Upper lobe of left lung (tissue), 6 donors: ENCODE measurements around the gene LAMB4. TPM values are rescaled to one million over a fixed set of nuclear protein-coding genes. Genes with fewer than 3 reads are reported as not detected.

ENCODE experiments used
- ATAC-seq, 2 donors: fragments of 200-7000 bp; cut with Tn5 transposase; one replicate each; pipeline ENCODE4 v1.9.1; 2022; ENCODE audit warnings: mild to moderate bottlenecking in 2 of 2, moderate library complexity in 2 of 2; ENCODE audit not compliant: low FRiP score in 2 of 2
- DNase-seq, 2 donors: peaks; one replicate each; pipeline ENCODE4 v3.0.0-alpha.2; 2019 to 2020
- H3K27ac ChIP-seq, 4 donors: fragments of 200-600 bp; sonication (generic); one replicate each; pipeline ENCODE4 v1.5.1; 2016 to 2019
- H3K27me3 ChIP-seq, 4 donors: fragments of 200-600 bp; sonication (generic); one replicate each; pipeline ENCODE4 v1.5.1; 2017 to 2019
- H3K36me3 ChIP-seq, 4 donors: fragments of 200-600 bp; sonication (generic); one replicate each; pipeline ENCODE4 v1.5.1; 2016 to 2019
- H3K4me1 ChIP-seq, 4 donors: fragments of 200-600 bp; sonication (generic); one replicate each; pipeline ENCODE4 v1.5.1; 2018 to 2019
- H3K4me3 ChIP-seq, 4 donors: fragments of 200-600 bp; sonication (generic); one replicate each; pipeline ENCODE4 v1.5.1; 2017 to 2019; ENCODE audit warnings: mild to moderate bottlenecking in 2 of 4, moderate library complexity in 1 of 4
- H3K9me3 ChIP-seq, 4 donors: fragments of 200-600 bp; sonication (generic); one replicate each; pipeline ENCODE4 v1.5.1; 2018 to 2019
- CTCF ChIP-seq, 6 experiments: fragments of 450-650 bp in 4 of 6; fragments of 200-600 bp in 2 of 6; sonication (generic) in 2 of 6; IDR thresholded peaks; one replicate each; pipeline ENCODE4 v1.5.1; 2016 to 2019; ENCODE audit warnings: antibody characterized with exemption in 6 of 6
- EP300 ChIP-seq, 4 donors: sonication (generic); formaldehyde crosslinking; IDR thresholded peaks; one replicate each; pipeline ENCODE4 v1.5.1; 2017; ENCODE audit warnings: antibody characterized with exemption in 4 of 4, control low read depth in 2 of 4
- POLR2A ChIP-seq, 4 donors: fragments of 450-650 bp; IDR thresholded peaks; one replicate each; pipeline ENCODE4 v1.5.1; 2016 to 2017; ENCODE audit warnings: antibody characterized with exemption in 4 of 4, mild to moderate bottlenecking in 2 of 4
- POLR2AphosphoS5 ChIP-seq, 2 donors: sonication (generic); formaldehyde crosslinking; IDR thresholded peaks; one replicate each; pipeline ENCODE4 v1.5.1; 2017; ENCODE audit warnings: antibody characterized with exemption in 2 of 2
- WGBS, 2 donors: methylation state at CpG; one replicate each; pipeline ENCODE4 v1.1.5; 2017 to 2018; 5-methylcytosine and 5-hydroxymethylcytosine counted together
- total RNA-seq, 6 donors: library from RNA; depleted of rRNA in 4 of 6; stranded (reverse); fragments of >200 nt in 4 of 6; gene quantifications; one replicate each; pipeline versions ENCODE4 v1.1.0 to v1.2.1, GENCODE V29; 2016 to 2021
- donor health status: DM: no; HTN: no; CAD: no; lungs with moderate emphysema.
- donor health status: DM: no; HTN: yes; CAD: no; lungs with severe emphysema.

The LAMB4 gene
- total RNA-seq, 6 donors from 2014 or later = 0.10 to 18.9 (median 0.47) TPM; not detected in 2

GRCh38 chr7:108099713-108100112, 30.4 kb downstream of the LAMB4 start:
- no peak overlapping the region for H3K27ac ChIP-seq
- H3K4me1 ChIP-seq = peaks cover 10 to 16% (median 13%) of the 10 kb centered on the region in 4 donors
- H3K27me3 ChIP-seq = no peaks in the 10 kb centered on the region
- TF ChIP-seq CTCF (IDR thresholded peaks at IDR 0.05) = no peak
- TF ChIP-seq EP300 (IDR thresholded peaks at IDR 0.05) = no peak
- TF ChIP-seq POLR2A (IDR thresholded peaks at IDR 0.05) = no peak
- TF ChIP-seq POLR2AphosphoS5 (IDR thresholded peaks at IDR 0.05) = no peak
- no peaks in the 10 kb centered on the region for H3K36me3 ChIP-seq
- WGBS, 2 donors = 80 to 86% methylated on average over 1 of the region's 1 CpG
- H3K9me3 ChIP-seq = no peaks in the 10 kb centered on the region
- no peak for ATAC-seq
- no peak for DNase-seq
- H3K4me3 ChIP-seq = no peak overlapping the region

- TF ChIP-seq EP300 (IDR thresholded peaks at IDR 0.05) (no peak), CTCF (IDR thresholded peaks at IDR 0.05) (peak in 2 of 6 experiments; percentile 17 to 30), POLR2A (IDR thresholded peaks at IDR 0.05) (no peak)
- WGBS, 2 donors = 77 to 79% methylated on average over 7 of the region's 7 CpGs
- H3K27ac ChIP-seq = no peak overlapping the region
- H3K27me3 ChIP-seq = no peaks in the 10 kb centered on the region
- H3K4me3 ChIP-seq = no peak overlapping the region
- DNase-seq (no peak), ATAC-seq (no peak)
- H3K4me1 ChIP-seq = peaks cover 18 to 26% (median 21%) of the 10 kb centered on the region in 4 donors
- no peaks in the 10 kb centered on the region for H3K36me3 ChIP-seq
- H3K9me3 ChIP-seq = no peaks in the 10 kb centered on the region
Observed at GRCh38 chr7:108097703-108098102, 32.5 kb downstream of the LAMB4 start.

GRCh38 chr7:108096996-108097395, 33.2 kb downstream of the LAMB4 start:
- H3K4me3 ChIP-seq = no peak overlapping the region
- WGBS, 2 donors = 92 to 94% methylated on average over 4 of the region's 4 CpGs
- ATAC-seq (no peak), DNase-seq (no peak)
- H3K9me3 ChIP-seq = no peaks in the 10 kb centered on the region
- H3K4me1 ChIP-seq = peaks cover 18 to 26% (median 21%) of the 10 kb centered on the region in 4 donors
- H3K27me3 ChIP-seq = no peaks in the 10 kb centered on the region
- TF ChIP-seq EP300 (IDR thresholded peaks at IDR 0.05) (no peak), POLR2A (IDR thresholded peaks at IDR 0.05) (no peak), POLR2AphosphoS5 (IDR thresholded peaks at IDR 0.05) (no peak), CTCF (IDR thresholded peaks at IDR 0.05) (no peak)
- no peak overlapping the region for H3K27ac ChIP-seq
- H3K36me3 ChIP-seq = no peaks in the 10 kb centered on the region

GRCh38 chr7:108094933-108095710, 35.0 kb downstream of the LAMB4 start:
- Histone ChIP-seq H3K27me3 (no peaks in the 10 kb centered on the region), H3K4me1 (peaks cover 18 to 26% (median 21%) of the 10 kb centered on the region in 4 donors), H3K9me3 (no peaks in the 10 kb centered on the region), H3K27ac (peak overlapping the region; percentile 2 to 76 (median 32)), H3K36me3 (no peaks in the 10 kb centered on the region), H3K4me3 (no peak overlapping the region)
- ATAC-seq = peak; percentile 78 to 83
- DNase-seq = peak in 1 of 2 donors; percentile 51
- TF ChIP-seq CTCF (IDR thresholded peaks at IDR 0.05) (no peak), POLR2A (IDR thresholded peaks at IDR 0.05) (no peak), POLR2AphosphoS5 (IDR thresholded peaks at IDR 0.05) (peak in 1 of 2 donors; percentile 12), EP300 (IDR thresholded peaks at IDR 0.05) (no peak)
- WGBS, 2 donors = 24 to 29% methylated on average over 7 of the region's 7 CpGs
